Hepatocyte (in vitro differentiated cells): ENCODE results near the gene CCR3.

Source experiments
- EZH2 ChIP-seq: fragments of 200-600 bp; sonication (generic); IDR thresholded peaks from 2 replicates; pipeline ENCODE4 v1.6.1; 2016; ENCODE audit warnings: antibody characterized with exemption, mild to moderate bottlenecking, borderline replicate concordance
- TF ChIP-seq, protein P1 (sequence below): fragments of 200-600 bp; sonication (generic); IDR thresholded peaks from 2 replicates; pipeline ENCODE4 v1.5.1; 2016; ENCODE audit warnings: antibody characterized with exemption, mild to moderate bottlenecking; ENCODE audit not compliant: poor library complexity

DNA sequence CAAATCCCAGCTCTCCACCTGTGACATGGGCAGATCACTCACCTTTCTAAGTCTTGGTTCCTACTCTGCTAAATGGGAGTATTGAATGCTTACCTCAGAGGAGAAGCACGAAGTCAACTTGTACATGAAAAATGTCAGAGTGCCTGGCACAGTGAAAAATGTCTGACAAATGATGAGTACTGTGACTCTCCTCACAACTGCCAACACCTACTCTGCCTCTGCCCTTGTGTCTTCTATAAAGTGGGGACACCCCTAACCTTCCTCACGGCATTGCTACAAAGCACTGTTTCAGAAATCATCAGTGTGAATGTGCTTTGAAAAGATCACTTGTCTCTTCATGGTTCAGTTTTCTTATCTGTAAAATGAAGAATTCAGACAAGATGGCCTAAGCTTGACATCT, 33.2 kb upstream of the CCR3 start:
- TF ChIP-seq, protein P1, sequence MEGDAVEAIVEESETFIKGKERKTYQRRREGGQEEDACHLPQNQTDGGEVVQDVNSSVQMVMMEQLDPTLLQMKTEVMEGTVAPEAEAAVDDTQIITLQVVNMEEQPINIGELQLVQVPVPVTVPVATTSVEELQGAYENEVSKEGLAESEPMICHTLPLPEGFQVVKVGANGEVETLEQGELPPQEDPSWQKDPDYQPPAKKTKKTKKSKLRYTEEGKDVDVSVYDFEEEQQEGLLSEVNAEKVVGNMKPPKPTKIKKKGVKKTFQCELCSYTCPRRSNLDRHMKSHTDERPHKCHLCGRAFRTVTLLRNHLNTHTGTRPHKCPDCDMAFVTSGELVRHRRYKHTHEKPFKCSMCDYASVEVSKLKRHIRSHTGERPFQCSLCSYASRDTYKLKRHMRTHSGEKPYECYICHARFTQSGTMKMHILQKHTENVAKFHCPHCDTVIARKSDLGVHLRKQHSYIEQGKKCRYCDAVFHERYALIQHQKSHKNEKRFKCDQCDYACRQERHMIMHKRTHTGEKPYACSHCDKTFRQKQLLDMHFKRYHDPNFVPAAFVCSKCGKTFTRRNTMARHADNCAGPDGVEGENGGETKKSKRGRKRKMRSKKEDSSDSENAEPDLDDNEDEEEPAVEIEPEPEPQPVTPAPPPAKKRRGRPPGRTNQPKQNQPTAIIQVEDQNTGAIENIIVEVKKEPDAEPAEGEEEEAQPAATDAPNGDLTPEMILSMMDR, result no peak
- no peak for TF ChIP-seq EZH2
